IPS-18c (cell line): ENCODE data around the gene LATS2.
A peak's percentile ranks its signal among the peaks of the same experiment; 100 is the strongest.

Source experiments
- H3K4me3 ChIP-seq: 2 replicates; pipeline ENCODE4 v1.7.0; 2013; ENCODE audit warnings: low read depth, mild to moderate bottlenecking, low read length, moderate library complexity; ENCODE audit not compliant: insufficient read depth
- H3K9me3 ChIP-seq: one replicate; pipeline ENCODE4 v1.6.1; 2013; ENCODE audit warnings: mild to moderate bottlenecking, low read length, moderate library complexity; ENCODE audit not compliant: control insufficient read depth, insufficient read depth

LATS2 gene

GRCh38 chr13:21061029-21061763, at the start of gene LATS2:
Gene LATS2, minus strand, starts transcription at chr13:21061586. Its CDS starts 15,560 bp downstream, at chr13:21046026.
- no peaks in the 10 kb centered on the region for H3K9me3 ChIP-seq

GRCh38 chr13:21109168-21109567, 47.8 kb upstream of the LATS2 start:
- Histone ChIP-seq H3K9me3 (no peaks in the 10 kb centered on the region), H3K4me3 (no peak overlapping the region)

More at GRCh38 chr13:21061029-21061763, at the start of gene LATS2:
- peak within 1 kb of the TSS; percentile 91 for H3K4me3 ChIP-seq

GRCh38 chr13:21106089-21106488, 44.7 kb upstream of the LATS2 start:
- Histone ChIP-seq H3K9me3 (no peaks in the 10 kb centered on the region), H3K4me3 (no peak overlapping the region)

- no peaks in the 10 kb centered on the region for H3K9me3 ChIP-seq
- H3K4me3 ChIP-seq, result no peak overlapping the region
Measured at GRCh38 chr13:21104199-21105019, 43.0 kb upstream of the LATS2 start.

GRCh38 chr13:21101865-21102576, 40.6 kb upstream of the LATS2 start:
- Histone ChIP-seq H3K9me3 (no peaks in the 10 kb centered on the region), H3K4me3 (no peak overlapping the region)

GRCh38 chr13:21100994-21101757, 39.8 kb upstream of the LATS2 start:
- Histone ChIP-seq H3K4me3 (no peak overlapping the region), H3K9me3 (no peaks in the 10 kb centered on the region)

- H3K4me3 ChIP-seq, result no peak overlapping the region
- H3K9me3 ChIP-seq, result no peaks in the 10 kb centered on the region
Measured at GRCh38 chr13:21100211-21100610, 38.8 kb upstream of the LATS2 start.

GRCh38 chr13:21095311-21095710, 33.9 kb upstream of the LATS2 start:
- H3K9me3 ChIP-seq, result no peaks in the 10 kb centered on the region
- H3K4me3 ChIP-seq, result no peak overlapping the region

GRCh38 chr13:21089830-21090229, 28.4 kb upstream of the LATS2 start:
- Histone ChIP-seq H3K9me3 (no peaks in the 10 kb centered on the region), H3K4me3 (no peak overlapping the region)

GRCh38 chr13:21088534-21088933, 27.1 kb upstream of the LATS2 start:
- Histone ChIP-seq H3K4me3 (no peak overlapping the region), H3K9me3 (no peaks in the 10 kb centered on the region)

GRCh38 chr13:21086929-21087328, 25.5 kb upstream of the LATS2 start:
- no peaks in the 10 kb centered on the region for H3K9me3 ChIP-seq

GRCh38 chr13:21081926-21082325, 20.5 kb upstream of the LATS2 start:
- Histone ChIP-seq H3K9me3 (no peaks in the 10 kb centered on the region), H3K4me3 (no peak overlapping the region)

More at GRCh38 chr13:21086929-21087328, 25.5 kb upstream of the LATS2 start:
- no peak overlapping the region for H3K4me3 ChIP-seq

GRCh38 chr13:21080593-21080891, 19.2 kb upstream of the LATS2 start:
- no peak overlapping the region for H3K4me3 ChIP-seq
- H3K9me3 ChIP-seq, result no peaks in the 10 kb centered on the region

- no peak overlapping the region for H3K4me3 ChIP-seq
- no peaks in the 10 kb centered on the region for H3K9me3 ChIP-seq
Measured at GRCh38 chr13:21079761-21080592, 18.6 kb upstream of the LATS2 start.

GRCh38 chr13:21079221-21079620, 17.8 kb upstream of the LATS2 start:
- Histone ChIP-seq H3K9me3 (no peaks in the 10 kb centered on the region), H3K4me3 (no peak overlapping the region)

- Histone ChIP-seq H3K9me3 (no peaks in the 10 kb centered on the region), H3K4me3 (no peak overlapping the region)
Measured at GRCh38 chr13:21078501-21078900, 17.1 kb upstream of the LATS2 start.
